GM19395 (cell line): ENCODE results near the gene TMEM69.
"Not testable (repeated sequence)": the region's sequence is repeated elsewhere in the genome, so short reads cannot be mapped to it uniquely, and the experiment has no call there.

Source experiments
- ATAC-seq: cut with Tn5 transposase; IDR thresholded peaks from one replicate; pipeline ENCODE4 v1.9.1; 2021; ENCODE audit warnings: mild to moderate bottlenecking, moderate library complexity; ENCODE audit not compliant: unreplicated experiment

The TMEM69 gene

DNA sequence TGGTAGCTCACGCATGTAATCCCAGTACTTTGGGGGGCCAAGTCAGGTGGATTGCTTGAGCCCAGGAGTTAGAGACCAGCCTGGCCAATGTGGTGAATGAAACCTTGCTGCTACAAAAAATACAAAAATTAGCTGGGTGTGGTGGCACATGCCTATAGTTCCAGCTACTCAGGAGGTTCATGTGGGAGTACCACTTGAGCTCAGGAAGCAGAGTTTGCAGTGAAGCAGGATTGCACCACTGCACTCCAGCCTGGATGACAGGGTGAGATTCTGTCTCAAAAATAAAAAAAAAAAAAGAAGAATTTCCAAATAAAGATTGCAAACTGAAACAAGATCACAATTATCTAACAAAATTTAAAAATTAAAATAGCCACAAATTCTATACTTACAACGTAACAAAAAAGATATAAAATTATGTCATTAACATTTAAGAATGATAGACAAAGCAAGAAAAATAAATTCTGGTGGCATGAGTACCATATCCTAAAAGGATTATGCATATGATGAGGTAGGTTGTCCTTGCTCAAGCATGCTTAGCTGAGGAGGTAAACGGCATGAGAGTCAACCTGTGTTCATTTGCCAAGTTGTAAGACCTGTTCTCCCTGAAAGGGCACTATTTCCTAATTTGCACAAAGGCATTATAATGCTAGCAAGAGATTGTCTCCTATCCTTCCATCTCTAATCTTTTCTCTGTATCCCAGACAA, 42.2 kb downstream of the TMEM69 start:
- ATAC-seq: no peak

DNA sequence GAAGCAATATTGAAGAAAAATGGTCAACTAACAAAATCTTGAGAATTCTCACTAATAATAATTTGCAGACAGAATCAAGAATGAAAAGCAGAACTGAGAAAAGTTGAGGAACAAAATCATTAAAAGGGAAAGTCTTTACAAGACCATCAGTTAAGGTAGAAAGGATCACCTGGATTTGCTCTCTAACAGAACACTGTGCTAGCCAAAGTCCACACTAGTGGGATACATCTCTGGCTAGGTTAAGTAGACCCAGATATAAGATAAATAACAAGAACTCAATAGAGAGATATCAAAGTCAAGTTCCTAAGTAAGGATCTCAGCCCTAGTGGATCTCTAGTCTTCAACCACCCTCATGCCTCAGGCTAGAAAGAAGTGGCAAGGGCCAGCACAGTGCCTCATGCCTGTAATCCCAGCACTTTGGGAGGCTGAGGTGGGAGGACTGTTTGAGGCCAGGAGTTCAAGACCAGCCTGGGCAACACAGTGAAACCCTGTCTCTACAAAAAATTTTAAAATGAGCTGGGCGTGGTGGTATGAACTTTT, 42.9 kb downstream of the TMEM69 start:
- ATAC-seq: no peak

DNA sequence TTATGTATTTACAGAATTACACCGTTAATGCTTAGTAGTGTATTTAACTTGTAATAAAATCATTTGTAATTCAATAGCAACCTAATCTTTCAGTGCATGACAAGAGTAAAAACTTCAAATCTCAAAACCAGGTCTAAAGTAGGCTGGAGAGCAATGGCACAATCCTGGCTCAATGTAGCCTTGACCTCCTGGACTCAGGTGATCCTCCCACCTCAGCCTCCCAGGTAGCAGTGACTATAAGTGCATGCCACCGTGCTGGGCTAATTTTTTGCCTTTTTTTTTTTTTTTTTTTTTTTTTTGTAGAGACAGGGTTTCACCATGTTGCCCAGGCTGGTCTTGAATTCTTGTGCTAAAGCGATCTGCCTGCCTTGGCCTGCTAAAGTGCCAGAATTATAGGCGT, 51.2 kb downstream of the TMEM69 start:
- ATAC-seq: no peak

DNA sequence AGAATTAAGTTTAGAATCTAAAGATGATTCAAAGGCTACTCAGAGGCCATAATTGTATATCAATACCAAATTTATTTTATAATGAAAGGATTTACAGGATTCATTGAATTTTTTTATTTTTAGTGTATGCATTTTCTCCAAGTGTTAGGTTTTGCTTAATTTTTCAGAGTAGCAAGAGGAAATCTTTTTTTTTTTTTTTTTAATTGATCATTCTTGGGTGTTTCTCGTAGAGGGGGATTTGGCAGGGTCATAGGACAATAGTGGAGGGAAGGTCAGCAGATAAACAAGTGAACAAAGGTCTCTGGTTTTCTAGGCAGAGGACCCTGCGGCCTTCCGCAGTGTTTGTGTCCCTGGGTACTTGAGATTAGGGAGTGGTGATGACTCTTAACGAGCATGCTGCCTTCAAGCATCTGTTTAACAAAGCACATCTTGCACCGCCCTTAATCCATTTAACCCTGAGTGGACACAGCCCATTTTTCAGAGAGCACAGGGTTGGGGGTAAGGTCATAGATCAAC, 51.7 kb downstream of the TMEM69 start:
- not testable (repeated sequence) for ATAC-seq
